H1 (cell line): ENCODE data around the gene ZNF407. TPM values are rescaled to one million over a fixed set of nuclear protein-coding genes. Genes with fewer than 3 reads are reported as not detected.

Experiments used
- CTCF ChIA-PET: fragments of 300-600 bp; sonication (Branson Sonifier 250); formaldehyde crosslinking; loops from one replicate; lab custom pipeline; 2021; ENCODE audit not compliant: partially characterized antibody; lab: Charles Lee
- POLR2A ChIA-PET: fragments of 300-600 bp; sonication (Branson Sonifier 250); formaldehyde crosslinking; loops from one replicate; lab custom pipeline; 2021; ENCODE audit warnings: inconsistent platforms; ENCODE audit not compliant: partially characterized antibody; lab: Charles Lee
- DNase-seq, 2 experiments: peaks; one replicate each; pipeline versions ENCODE4 v3.0.0 to v3.0.0-alpha.2; 2010 to 2022; ENCODE audit warnings: low spot score in 2 of 2, low read depth in 1 of 2, mixed read lengths in 1 of 2
- FAIRE-seq: peaks from 2 replicates; lab custom pipeline; 2011; peaks lifted over from hg19 to GRCh38; lab: Jason Lieb, UNC
- H2AFZ ChIP-seq: 2 replicates; pipeline ENCODE4 v1.8.1; 2012; ENCODE audit warnings: low read length, inconsistent platforms
- H2AK5ac ChIP-seq: 2 replicates; pipeline ENCODE4 v1.6.1; 2013; ENCODE audit warnings: low read depth, low read length
- H2BK120ac ChIP-seq: replicated peaks from 2 replicates; pipeline ENCODE3; 2013; ENCODE audit warnings: low read depth, low read length, inconsistent platforms
- H2BK12ac ChIP-seq: 2 replicates; pipeline ENCODE4 v1.6.1; 2013; ENCODE audit warnings: low read depth, low read length
- H2BK15ac ChIP-seq: 2 replicates; pipeline ENCODE4 v1.6.1; 2013; ENCODE audit warnings: low read length
- H2BK20ac ChIP-seq: 2 replicates; pipeline ENCODE4 v1.6.1; 2013; ENCODE audit warnings: low read length
- H2BK5ac ChIP-seq: 2 replicates; pipeline ENCODE4 v1.6.1; 2013; ENCODE audit warnings: low read depth, low read length
- H3K14ac ChIP-seq: 2 replicates; pipeline ENCODE4 v1.6.1; 2013; ENCODE audit warnings: inconsistent platforms; ENCODE audit not compliant: insufficient read length
- H3K18ac ChIP-seq: 2 replicates; pipeline ENCODE4 v1.6.1; 2013; ENCODE audit warnings: low read length; ENCODE audit errors: extremely low read depth
- H3K23ac ChIP-seq: 2 replicates; pipeline ENCODE4 v1.6.1; 2013; ENCODE audit warnings: inconsistent platforms; ENCODE audit not compliant: insufficient read length
- H3K23me2 ChIP-seq: 2 replicates; pipeline ENCODE4 v1.6.1; 2013; ENCODE audit warnings: low read depth, low read length
- H3K27ac ChIP-seq: 2 replicates; pipeline ENCODE4 v1.6.1; 2011; ENCODE audit warnings: low read depth, low read length, inconsistent platforms
- H3K27me3 ChIP-seq, 4 experiments: replicated peaks in 1 of 4; 1 replicate in 1 of 4; 2 replicates in 3 of 4; pipeline versions ENCODE4 v1.6.1 to v1.8.1; 2011 to 2013; ENCODE audit warnings: low read length in 3 of 4, mild to moderate bottlenecking in 3 of 4, inconsistent platforms in 2 of 4, mixed read lengths in 2 of 4, moderate library complexity in 1 of 4; ENCODE audit not compliant: control insufficient read depth in 3 of 4, insufficient read depth in 3 of 4; ENCODE audit errors: extremely low read depth in 1 of 4
- H3K36me3 ChIP-seq, 4 experiments: 2 replicates each; pipeline versions ENCODE4 v1.6.1 to v1.8.1; 2011 to 2013; ENCODE audit warnings: mild to moderate bottlenecking in 4 of 4, low read length in 3 of 4, moderate library complexity in 2 of 4, control low read depth in 1 of 4, inconsistent platforms in 1 of 4; ENCODE audit not compliant: insufficient read depth in 4 of 4, control insufficient read depth in 2 of 4
- H3K4ac ChIP-seq: replicated peaks from 2 replicates; pipeline ENCODE3; 2013; ENCODE audit warnings: low read length, low read depth, mixed read lengths, inconsistent platforms; ENCODE audit not compliant: insufficient read length
- H3K4me1 ChIP-seq, 4 experiments: replicated peaks in 1 of 4; 1 replicate in 1 of 4; 2 replicates in 3 of 4; pipeline versions ENCODE4 v1.6.1 to v1.8.1; 2011 to 2013; ENCODE audit warnings: low read length in 3 of 4, inconsistent platforms in 2 of 4, mixed read lengths in 1 of 4; ENCODE audit not compliant: insufficient read depth in 4 of 4, control insufficient read depth in 3 of 4
- H3K4me2 ChIP-seq, 2 experiments: 2 replicates each; pipeline versions ENCODE4 v1.6.1 to v1.8.1; 2011 to 2013; ENCODE audit warnings: low read depth in 2 of 2, low read length in 2 of 2, control low read depth in 1 of 2, inconsistent platforms in 1 of 2, mild to moderate bottlenecking in 1 of 2; ENCODE audit not compliant: insufficient read depth in 1 of 2
- H3K4me3 ChIP-seq, 4 experiments: fragments of 200-600, 300-600 bp in 1 of 4; sonication (generic), shearing (Covaris generic), sonication (Bioruptor Twin) in 1 of 4; 2 replicates each; pipeline versions ENCODE4 v1.5.1 to v1.8.1; 2011 to 2016; ENCODE audit warnings: low read length in 4 of 4, low read depth in 3 of 4, control low read depth in 2 of 4, inconsistent platforms in 2 of 4, mild to moderate bottlenecking in 2 of 4, mixed read lengths in 1 of 4, moderate library complexity in 1 of 4; ENCODE audit not compliant: insufficient read depth in 2 of 4; ENCODE audit errors: extremely low read depth in 1 of 4
- H3K56ac ChIP-seq: replicated peaks from 2 replicates; pipeline ENCODE3; 2013; ENCODE audit warnings: low read depth, mild to moderate bottlenecking, mixed read lengths, low read length, inconsistent platforms; ENCODE audit not compliant: insufficient read length
- H3K79me1 ChIP-seq: 2 replicates; pipeline ENCODE4 v1.6.1; 2013; ENCODE audit warnings: low read depth, low read length, control low read depth
- H3K79me2 ChIP-seq, 2 experiments: 2 replicates each; pipeline versions ENCODE4 v1.6.1 to v1.8.1; 2012 to 2013; ENCODE audit warnings: low read length in 2 of 2, mild to moderate bottlenecking in 2 of 2, inconsistent platforms in 1 of 2; ENCODE audit not compliant: insufficient read depth in 2 of 2, control insufficient read depth in 1 of 2
- H3K9ac ChIP-seq, 4 experiments: replicated peaks in 1 of 4; 1 replicate in 1 of 4; 2 replicates in 3 of 4; pipeline versions ENCODE4 v1.6.1 to v1.8.1; 2011 to 2013; ENCODE audit warnings: low read depth in 3 of 4, low read length in 3 of 4, control low read depth in 2 of 4, mild to moderate bottlenecking in 2 of 4, moderate library complexity in 2 of 4, inconsistent platforms in 1 of 4; ENCODE audit errors: extremely low read depth in 1 of 4
- H3K9me3 ChIP-seq, 2 experiments: 2 replicates each; pipeline versions ENCODE4 v1.6.1 to v1.8.1; 2012 to 2013; ENCODE audit warnings: mild to moderate bottlenecking in 2 of 2, moderate library complexity in 2 of 2, control low read depth in 1 of 2, inconsistent platforms in 1 of 2, low read depth in 1 of 2, low read length in 1 of 2, mixed read lengths in 1 of 2; ENCODE audit not compliant: insufficient read depth in 2 of 2
- H4K20me1 ChIP-seq, 2 experiments: replicated peaks in 1 of 2; 2 replicates each; pipeline versions ENCODE3 to v1.8.1; 2011 to 2013; ENCODE audit warnings: inconsistent platforms in 2 of 2, low read length in 2 of 2, mild to moderate bottlenecking in 1 of 2; ENCODE audit not compliant: insufficient read depth in 2 of 2, control insufficient read depth in 1 of 2
- H4K5ac ChIP-seq: 2 replicates; pipeline ENCODE4 v1.6.1; 2013; ENCODE audit warnings: low read length, low read depth, mixed read lengths, inconsistent platforms; ENCODE audit not compliant: insufficient read length
- H4K8ac ChIP-seq: 2 replicates; pipeline ENCODE4 v1.8.0; 2013; ENCODE audit warnings: mild to moderate bottlenecking, moderate library complexity, low read length, inconsistent platforms; ENCODE audit not compliant: insufficient read depth; ENCODE audit errors: extremely low read depth
- H4K91ac ChIP-seq: replicated peaks from 2 replicates; pipeline ENCODE3; 2013; ENCODE audit warnings: low read length, mixed read lengths, inconsistent platforms; ENCODE audit not compliant: insufficient read length
- CHD1 ChIP-seq: IDR thresholded peaks from 2 replicates; pipeline ENCODE4 v1.6.1; 2012; ENCODE audit warnings: low read depth, low read length, improper control_type of control experiment
- FOSL1 ChIP-seq: IDR thresholded peaks from 2 replicates; pipeline ENCODE4 v1.6.1; 2011; ENCODE audit warnings: mild to moderate bottlenecking, low read depth, low read length, moderate library complexity; ENCODE audit not compliant: insufficient read depth
- GABPA ChIP-seq: IDR thresholded peaks from 2 replicates; pipeline ENCODE4 v1.6.1; 2011; ENCODE audit warnings: mild to moderate bottlenecking, low read length, moderate library complexity, borderline replicate concordance; ENCODE audit not compliant: insufficient read depth
- YY1 ChIP-seq: IDR thresholded peaks from 2 replicates; pipeline ENCODE4 v1.6.1; 2011; ENCODE audit warnings: low read depth, mild to moderate bottlenecking, low read length
- WGBS, 2 experiments: shearing (Covaris generic) in 1 of 2; methylation state at CpG; one replicate each; pipeline versions ENCODE4 v1.1.6 to v1.1.7; 2013 to 2015; ENCODE audit warnings: low lambda C conversion rate in 2 of 2, mixed read lengths in 2 of 2, inconsistent platforms in 1 of 2, low coverage in 1 of 2, missing lambda C conversion rate in 1 of 2; ENCODE audit not compliant: insufficient replicate concordance in 2 of 2, insufficient coverage in 1 of 2, insufficient read length in 1 of 2; ENCODE audit errors: extremely low coverage in 1 of 2, missing lambda C conversion rate in 1 of 2; 5-methylcytosine and 5-hydroxymethylcytosine counted together
- polyA plus RNA-seq, 7 experiments: library from polyadenylated mRNA; depleted of rRNA in 3 of 7; stranded (reverse) in 5 of 7; unstranded in 2 of 7; fragments of >200 nt in 5 of 7; fragments of 200-250 nt in 2 of 7; gene quantifications; 1 replicate in 5 of 7; 2 replicates in 1 of 7; 4 replicates in 1 of 7; pipeline versions ENCODE4 v1.2.1 to v1.2.3, GENCODE V29; 2011 to 2013; ENCODE audit warnings: missing spikeins in 2 of 7, mixed read lengths in 2 of 7
- total RNA-seq: library from RNA; stranded (reverse); fragmentation: NEBNext Ultra II Directional; extraction: Animal tissue kit (Norgen Biotek cat#: 25700); gene quantifications from 2 replicates; pipeline ENCODE4 v1.2.1, GENCODE V29; 2021

Gene ZNF407
- total and polyA plus RNA-seq, 2 of the 8 experiments (the other 6 are each of a cell fraction or from before 2014, with no cell fraction given), result 1.5 to 6.8 TPM

GRCh38 chr18:74665905-74666304 is 68.2 kb downstream of the ZNF407 start:
- Histone ChIP-seq H3K4me1 (no peaks in the 10 kb centered on the region), H2BK12ac (no peak overlapping the region), H3K9ac (no peak overlapping the region), H4K8ac (peak overlapping the region; percentile 35; the same call in 1 of the 2 replicates), H2AK5ac (no peak overlapping the region), H4K91ac (no peak overlapping the region), H2AFZ (no peak overlapping the region), H3K23me2 (no peaks in the 10 kb centered on the region), H3K14ac (no peak overlapping the region), H3K79me1 (no peaks in the 10 kb centered on the region), H3K18ac (no peak overlapping the region), H2BK5ac (no peak overlapping the region), H2BK20ac (no peak overlapping the region), H3K79me2 (no peaks in the 10 kb centered on the region), H4K5ac (no peak overlapping the region), H3K4me3 (no peak overlapping the region), H3K56ac (no peak overlapping the region), H2BK120ac (no peak overlapping the region), H3K27me3 (no peaks in the 10 kb centered on the region), H3K36me3 (no peaks in the 10 kb centered on the region), H3K27ac (no peak overlapping the region), H2BK15ac (no peak overlapping the region), H3K4me2 (no peak overlapping the region), H3K23ac (no peak overlapping the region), H4K20me1 (no peaks in the 10 kb centered on the region), H3K9me3 (no peaks in the 10 kb centered on the region), H3K4ac (no peak overlapping the region)
- DNase-seq (no peak), FAIRE-seq (no peak)
- WGBS, 2 experiments, result 94% methylated on average over 9 of the region's 9 CpGs; no CpG with 5 or more reads in 1 of the 2 experiments
- POLR2A ChIA-PET, result no interaction called here
- CTCF ChIA-PET, result interaction anchor here (0.6 to 1.3 kb wide), 3 partner anchors 74 to 785 kb away, joined by 3 to 4 read pairs (median 3); no protein-coding TSS in a partner anchor
- TF ChIP-seq FOSL1 (no peak), YY1 (no peak), GABPA (no peak), CHD1 (no peak)
